ENCODE results near the gene CDR2.

DNA sequence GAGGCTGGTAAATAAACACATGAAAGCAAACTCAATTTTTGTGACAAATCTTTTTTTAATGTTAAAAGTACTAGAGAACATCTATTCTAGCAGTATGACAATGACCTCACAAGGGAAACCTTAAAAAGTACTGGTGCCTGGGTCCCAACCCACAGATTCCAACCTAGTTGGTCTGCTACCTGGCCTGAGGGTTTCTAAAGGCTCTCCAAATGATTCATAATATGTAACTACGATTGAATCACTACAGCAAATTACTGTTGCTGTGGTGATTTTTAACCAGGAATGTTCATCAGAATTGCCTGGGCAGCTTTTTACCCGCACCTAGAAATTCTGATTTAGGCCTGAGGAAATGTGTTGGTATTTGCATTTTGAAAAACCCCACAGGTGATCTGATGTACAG is 26.1 kb downstream of the CDR2 start:
- TF ChIP-seq ADNP (CRISPR knock-in tag; IDR thresholded peaks at IDR 0.05) = no peak
- TF ChIP-seq CCAR2 (optimal IDR thresholded peaks at IDR 0.05; ENCODE audit: low read depth, low read length) = no peak
- TF ChIP-seq CTCF (CRISPR knock-in tag; IDR thresholded peaks at IDR 0.05) = no peak
- no peak for TF ChIP-seq EZH2 (conservative IDR thresholded peaks at IDR 0.05; ENCODE audit: low read depth, low read length)

Measured in HepG2 (cell line).